ENCODE data around the gene DUSP10.

The DUSP10 gene

DNA sequence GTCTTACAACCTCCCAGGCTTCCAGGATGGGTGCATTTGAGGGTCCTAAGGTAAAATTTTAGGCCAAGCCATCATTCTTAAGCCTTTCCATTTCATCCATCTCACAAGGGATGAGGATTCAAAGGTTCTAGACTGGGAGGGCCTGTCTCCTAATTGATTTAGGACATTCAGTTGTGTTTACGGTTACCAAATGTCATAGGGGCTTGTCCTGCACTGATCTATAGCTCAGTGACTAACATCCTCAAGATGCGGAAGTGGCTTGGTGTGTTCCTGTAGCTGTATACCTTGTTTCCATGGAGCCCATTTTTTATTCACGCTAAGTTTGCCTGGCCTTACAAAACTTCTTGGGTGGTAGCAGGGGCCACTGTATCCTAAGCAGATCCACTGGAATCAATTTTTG is 52.8 kb downstream of the DUSP10 start:
- in situ Hi-C loops (cut with MboI; ENCODE audit: low pct_unique_long_range_greater_than_20kb, low sequenced_read_pairs, unreplicated experiment) = no loop called here
- no peak for DNase-seq (ENCODE audit: low spot score)
- TF ChIP-seq, protein P1, sequence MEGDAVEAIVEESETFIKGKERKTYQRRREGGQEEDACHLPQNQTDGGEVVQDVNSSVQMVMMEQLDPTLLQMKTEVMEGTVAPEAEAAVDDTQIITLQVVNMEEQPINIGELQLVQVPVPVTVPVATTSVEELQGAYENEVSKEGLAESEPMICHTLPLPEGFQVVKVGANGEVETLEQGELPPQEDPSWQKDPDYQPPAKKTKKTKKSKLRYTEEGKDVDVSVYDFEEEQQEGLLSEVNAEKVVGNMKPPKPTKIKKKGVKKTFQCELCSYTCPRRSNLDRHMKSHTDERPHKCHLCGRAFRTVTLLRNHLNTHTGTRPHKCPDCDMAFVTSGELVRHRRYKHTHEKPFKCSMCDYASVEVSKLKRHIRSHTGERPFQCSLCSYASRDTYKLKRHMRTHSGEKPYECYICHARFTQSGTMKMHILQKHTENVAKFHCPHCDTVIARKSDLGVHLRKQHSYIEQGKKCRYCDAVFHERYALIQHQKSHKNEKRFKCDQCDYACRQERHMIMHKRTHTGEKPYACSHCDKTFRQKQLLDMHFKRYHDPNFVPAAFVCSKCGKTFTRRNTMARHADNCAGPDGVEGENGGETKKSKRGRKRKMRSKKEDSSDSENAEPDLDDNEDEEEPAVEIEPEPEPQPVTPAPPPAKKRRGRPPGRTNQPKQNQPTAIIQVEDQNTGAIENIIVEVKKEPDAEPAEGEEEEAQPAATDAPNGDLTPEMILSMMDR (IDR thresholded peaks at IDR 0.05; ENCODE audit: extremely low read depth, insufficient read depth, missing control alignments) = no peak

DNA sequence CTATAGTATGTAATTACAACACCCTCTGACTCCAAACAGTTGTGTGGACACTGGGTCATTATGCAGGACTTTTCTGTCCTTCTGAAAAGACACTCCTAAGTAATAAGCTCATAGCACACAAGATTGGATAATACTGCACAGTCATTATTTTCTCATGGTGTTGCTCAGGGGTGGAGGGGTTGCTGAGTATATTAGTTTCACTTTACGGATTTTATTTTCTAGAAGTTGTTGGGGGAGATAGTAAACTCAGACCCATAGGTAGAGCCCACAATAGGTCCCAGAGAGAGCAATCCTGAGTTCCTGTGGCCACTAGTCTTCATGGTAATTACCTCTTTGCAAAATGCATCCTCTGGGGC is 53.4 kb downstream of the DUSP10 start:
- in situ Hi-C loops (cut with MboI; ENCODE audit: low pct_unique_long_range_greater_than_20kb, low sequenced_read_pairs, unreplicated experiment) = no loop called here
- TF ChIP-seq, protein P1 (IDR thresholded peaks at IDR 0.05; ENCODE audit: extremely low read depth, insufficient read depth, missing control alignments) = no peak
- no peak for DNase-seq (ENCODE audit: low spot score)

DNA sequence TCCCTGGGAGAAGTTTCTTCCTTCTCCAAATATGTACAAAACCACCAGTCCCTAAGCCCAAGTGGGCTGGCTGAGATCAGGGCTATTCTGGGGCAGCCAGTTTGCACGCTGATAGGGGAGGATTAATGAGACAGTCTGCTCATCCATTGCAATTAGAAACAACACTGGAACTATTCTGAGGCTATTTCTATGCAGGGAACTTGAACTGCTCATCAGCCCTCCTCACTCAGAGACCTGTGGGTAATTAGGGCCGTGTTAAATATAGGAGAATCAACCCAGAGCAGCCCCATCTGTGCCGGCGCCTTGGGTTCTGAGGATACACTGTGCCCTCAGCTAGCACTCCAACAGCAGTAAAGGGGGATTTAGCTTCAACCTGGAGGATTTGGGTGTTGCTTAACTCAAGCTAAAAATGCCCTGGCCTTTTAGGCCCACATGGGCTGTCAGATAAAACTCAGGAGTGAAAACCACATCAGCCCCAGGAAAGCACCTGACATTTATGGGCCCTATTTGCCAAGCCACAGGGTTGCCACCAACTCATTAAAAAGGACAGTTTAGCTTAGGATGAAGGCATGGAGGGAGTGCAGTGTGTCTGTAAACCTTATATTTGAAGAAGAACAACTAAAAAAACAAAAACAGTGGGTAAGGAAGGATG is 53.9 kb downstream of the DUSP10 start:
- in situ Hi-C loops (cut with MboI; ENCODE audit: low pct_unique_long_range_greater_than_20kb, low sequenced_read_pairs, unreplicated experiment) = no loop called here
- DNase-seq (ENCODE audit: low spot score) = no peak
- TF ChIP-seq, protein P1 (IDR thresholded peaks at IDR 0.05; ENCODE audit: extremely low read depth, insufficient read depth, missing control alignments) = no peak

DNA sequence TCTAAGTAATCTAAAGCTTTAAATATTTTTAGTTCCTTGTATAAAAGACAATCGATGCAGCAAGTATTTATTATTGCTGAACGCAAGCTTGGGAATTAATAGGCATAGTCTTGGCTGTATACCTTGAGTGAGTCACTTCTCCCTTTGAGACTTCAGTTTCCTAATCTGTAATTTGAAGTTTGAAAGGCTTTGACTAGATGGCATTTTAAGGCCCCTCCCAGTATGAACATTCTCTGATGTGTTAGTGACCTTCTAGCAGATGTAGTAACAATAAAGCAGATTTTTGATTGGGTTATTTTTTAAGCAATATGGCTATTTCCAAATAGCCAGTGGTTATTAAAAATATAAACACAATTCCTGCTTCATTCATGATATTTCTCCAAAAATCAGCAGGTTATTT is 58.2 kb downstream of the DUSP10 start:
- no peak for DNase-seq (ENCODE audit: low spot score)
- in situ Hi-C loops (cut with MboI; ENCODE audit: low pct_unique_long_range_greater_than_20kb, low sequenced_read_pairs, unreplicated experiment) = no loop called here
- TF ChIP-seq, protein P1 (IDR thresholded peaks at IDR 0.05; ENCODE audit: extremely low read depth, insufficient read depth, missing control alignments) = no peak

GRCh38 chr1:221680085-221680484 is 61.8 kb downstream of the DUSP10 start:
- DNase-seq (ENCODE audit: low spot score) = no peak
- in situ Hi-C loops (cut with MboI; ENCODE audit: low pct_unique_long_range_greater_than_20kb, low sequenced_read_pairs, unreplicated experiment) = no loop called here
- TF ChIP-seq, protein P1 (IDR thresholded peaks at IDR 0.05; ENCODE audit: extremely low read depth, insufficient read depth, missing control alignments) = no peak

DNA sequence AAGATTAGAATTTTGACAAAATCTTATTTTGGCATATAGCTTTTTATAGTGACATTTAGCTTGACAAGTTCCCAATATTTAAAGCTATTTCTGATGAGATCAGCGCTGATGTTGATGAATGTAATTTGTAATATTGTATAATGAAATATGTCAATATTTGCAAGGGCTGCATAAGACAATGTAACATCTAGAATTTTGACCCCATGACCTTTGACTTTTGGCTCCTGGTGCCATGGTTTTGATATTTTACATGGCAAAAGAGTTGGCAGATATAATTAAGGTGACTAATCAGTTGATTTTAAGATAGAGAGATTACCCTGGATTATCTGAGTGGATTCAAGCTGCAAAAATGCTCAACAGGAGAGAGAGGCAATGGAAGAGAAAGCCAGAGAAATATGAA is 63.9 kb downstream of the DUSP10 start:
- DNase-seq (ENCODE audit: low spot score) = no peak
- TF ChIP-seq, protein P1 (IDR thresholded peaks at IDR 0.05; ENCODE audit: extremely low read depth, insufficient read depth, missing control alignments) = no peak
- in situ Hi-C loops (cut with MboI; ENCODE audit: low pct_unique_long_range_greater_than_20kb, low sequenced_read_pairs, unreplicated experiment) = no loop called here
